GM23248 (cell line): ENCODE data around the gene NOP53.

Experiments
- EZH2 ChIP-seq: fragments of 200-600 bp; sonication (generic); IDR thresholded peaks from 2 replicates; pipeline ENCODE4 v1.6.1; 2018; ENCODE audit warnings: antibody characterized with exemption, mild to moderate bottlenecking; ENCODE audit not compliant: insufficient read depth, poor library complexity, severe bottlenecking
- EZH2phosphoT487 ChIP-seq: fragments of 200-600 bp; sonication (generic); IDR thresholded peaks from 2 replicates; pipeline ENCODE4 v1.6.1; 2018; ENCODE audit warnings: antibody characterized with exemption, moderate library complexity, mild to moderate bottlenecking, low read depth; ENCODE audit not compliant: insufficient read depth

DNA sequence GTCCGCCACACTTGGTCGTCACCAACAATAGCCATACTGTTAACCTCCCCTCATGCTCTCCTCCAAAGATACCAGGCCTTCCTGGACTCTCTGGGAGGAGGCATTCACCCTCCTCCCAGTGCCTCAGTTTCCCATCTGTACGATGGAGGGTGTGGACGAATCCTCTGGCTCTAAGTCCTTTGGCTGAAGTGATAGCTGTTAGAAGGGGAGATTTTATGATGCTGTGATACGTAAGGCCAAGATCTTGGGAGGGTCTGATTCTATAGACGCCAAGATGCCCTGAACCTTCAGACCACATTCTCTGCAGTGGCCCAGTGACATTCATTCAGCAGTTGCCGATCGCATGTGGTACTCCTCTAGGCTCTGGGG lies 14.8 kb upstream of the NOP53 start:
- TF ChIP-seq EZH2 (no peak), EZH2phosphoT487 (no peak)
